ENCODE data around the gene STK24.

GRCh38 chr13:98511435-98511834, 65.5 kb downstream of the STK24 start:
- TF ChIP-seq POLR2AphosphoS5 (IDR thresholded peaks at IDR 0.05) = no peak
- TF ChIP-seq, protein P1, sequence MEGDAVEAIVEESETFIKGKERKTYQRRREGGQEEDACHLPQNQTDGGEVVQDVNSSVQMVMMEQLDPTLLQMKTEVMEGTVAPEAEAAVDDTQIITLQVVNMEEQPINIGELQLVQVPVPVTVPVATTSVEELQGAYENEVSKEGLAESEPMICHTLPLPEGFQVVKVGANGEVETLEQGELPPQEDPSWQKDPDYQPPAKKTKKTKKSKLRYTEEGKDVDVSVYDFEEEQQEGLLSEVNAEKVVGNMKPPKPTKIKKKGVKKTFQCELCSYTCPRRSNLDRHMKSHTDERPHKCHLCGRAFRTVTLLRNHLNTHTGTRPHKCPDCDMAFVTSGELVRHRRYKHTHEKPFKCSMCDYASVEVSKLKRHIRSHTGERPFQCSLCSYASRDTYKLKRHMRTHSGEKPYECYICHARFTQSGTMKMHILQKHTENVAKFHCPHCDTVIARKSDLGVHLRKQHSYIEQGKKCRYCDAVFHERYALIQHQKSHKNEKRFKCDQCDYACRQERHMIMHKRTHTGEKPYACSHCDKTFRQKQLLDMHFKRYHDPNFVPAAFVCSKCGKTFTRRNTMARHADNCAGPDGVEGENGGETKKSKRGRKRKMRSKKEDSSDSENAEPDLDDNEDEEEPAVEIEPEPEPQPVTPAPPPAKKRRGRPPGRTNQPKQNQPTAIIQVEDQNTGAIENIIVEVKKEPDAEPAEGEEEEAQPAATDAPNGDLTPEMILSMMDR (IDR thresholded peaks at IDR 0.05) = no peak
- no peak for TF ChIP-seq POLR2A (IDR thresholded peaks at IDR 0.05)

Data from upper lobe of left lung (tissue), 4 donors.